HG03460 (cell line): Measurements from ENCODE around the gene EFCAB5.

Experiments
- ATAC-seq: cut with Tn5 transposase; IDR thresholded peaks from one replicate; pipeline ENCODE4 v1.9.1; 2021; ENCODE audit not compliant: unreplicated experiment

The EFCAB5 gene

GRCh38 chr17:30151471-30151870 lies 210.0 kb downstream of the EFCAB5 start:
- no peak for ATAC-seq

- no peak for ATAC-seq
Observed at GRCh38 chr17:30153463-30153862, 212.0 kb downstream of the EFCAB5 start.

- ATAC-seq = no peak
Observed at GRCh38 chr17:30155389-30155788, 214.0 kb downstream of the EFCAB5 start.
